ENCODE data around the gene GPR157. TPM values are rescaled to one million over a fixed set of nuclear protein-coding genes. Genes with fewer than 3 reads are reported as not detected.

GPR157 gene
- polyA plus RNA-seq, 1 donor = 0.68 TPM

GRCh38 chr1:9087411-9088125, 41.3 kb downstream of the GPR157 start:
- DNase-seq (ENCODE audit: low read depth) = no peak

DNA sequence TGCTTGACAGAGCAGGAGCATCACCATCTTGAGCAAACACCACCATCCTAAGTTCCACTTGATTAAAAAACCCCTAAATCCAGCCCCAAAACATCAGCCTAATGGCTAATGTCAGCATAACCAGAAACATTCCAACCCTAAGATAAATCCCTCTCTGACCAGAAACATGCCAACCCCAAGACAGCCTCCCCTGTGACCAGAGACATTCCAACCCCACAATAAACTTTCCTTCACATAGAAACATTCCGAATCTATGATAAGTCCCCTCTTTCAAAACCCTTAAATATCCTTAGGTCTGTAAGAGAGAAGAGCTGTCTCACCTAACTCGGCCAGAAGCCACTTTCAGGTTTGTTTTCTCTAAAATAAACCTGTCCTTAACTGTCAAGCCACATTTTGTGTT, 42.1 kb downstream of the GPR157 start:
- DNase-seq (ENCODE audit: low read depth) = no peak

- DNase-seq (ENCODE audit: low read depth) = no peak
These were observed 42.9 kb downstream of the GPR157 start for GRCh38 chr1:9086045-9086444.

- no peak for DNase-seq (ENCODE audit: low read depth)
These were observed 43.5 kb downstream of the GPR157 start for GRCh38 chr1:9085306-9085940.

DNA sequence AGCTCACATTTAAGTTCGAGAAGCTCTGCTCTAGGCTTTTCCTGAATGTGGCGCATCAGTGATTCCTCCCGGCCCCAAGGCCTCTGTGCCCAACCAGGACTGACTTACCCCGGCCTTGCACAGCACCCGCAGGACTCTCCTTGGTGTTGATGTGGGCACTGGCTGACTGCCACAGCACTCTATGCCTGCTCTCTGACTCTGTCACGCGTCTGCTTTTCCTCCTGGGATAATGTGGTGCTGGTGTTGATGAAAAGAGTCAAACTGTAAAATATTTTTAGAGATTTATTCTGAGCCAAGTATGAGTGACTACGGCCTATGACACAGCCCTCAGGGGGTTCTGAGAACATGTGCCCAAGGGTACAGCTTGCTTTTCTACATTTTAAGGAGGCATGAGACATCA, 44.0 kb downstream of the GPR157 start:
- DNase-seq (ENCODE audit: low read depth) = no peak

DNA sequence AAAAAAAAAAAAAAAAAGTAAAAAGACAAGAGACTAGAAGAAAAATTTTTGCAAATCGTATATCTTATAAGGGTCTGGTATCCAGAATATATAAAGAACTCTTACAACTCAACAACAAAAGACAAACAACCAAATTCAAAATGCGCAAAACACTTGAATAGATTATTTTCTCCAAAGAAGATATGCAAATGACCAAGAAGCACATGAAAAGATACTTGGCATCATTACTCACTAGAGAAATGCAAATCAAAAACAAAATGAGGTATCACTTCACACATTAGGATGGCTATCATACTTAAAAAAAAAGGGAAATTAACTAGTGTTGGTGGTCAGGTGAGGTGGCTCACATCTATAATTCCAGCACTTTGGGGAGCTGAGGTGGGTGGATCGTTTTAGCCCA, 47.4 kb downstream of the GPR157 start:
- no peak for DNase-seq (ENCODE audit: low read depth)

DNA sequence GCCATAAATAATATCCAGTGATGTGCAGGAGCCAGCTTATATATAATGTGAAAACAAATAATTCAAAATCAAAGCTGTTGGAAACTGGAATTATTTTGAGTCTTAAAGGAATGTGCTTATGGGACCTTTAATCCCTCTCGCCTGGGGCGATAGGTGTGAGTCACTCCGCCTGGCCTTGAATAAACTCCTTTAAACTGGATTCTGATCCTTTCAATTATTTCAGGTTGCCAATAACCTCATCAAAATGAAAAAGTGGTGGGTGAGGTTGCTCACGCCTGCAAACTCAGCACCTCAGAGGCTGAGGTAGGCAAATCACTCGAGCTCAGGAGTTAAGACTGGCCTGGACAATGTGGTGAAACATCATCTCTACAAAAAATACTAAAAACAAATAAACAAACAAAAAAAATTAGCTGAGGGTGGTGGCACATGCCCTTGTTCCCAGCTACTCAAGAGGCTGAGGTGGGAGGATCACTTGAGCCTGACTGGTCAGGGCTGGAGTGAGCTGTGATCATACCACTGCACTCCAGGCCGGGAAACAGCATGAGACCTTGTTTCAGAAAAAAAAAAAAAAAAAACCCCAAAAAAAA, 48.1 kb downstream of the GPR157 start:
- DNase-seq (ENCODE audit: low read depth) = no peak

DNA sequence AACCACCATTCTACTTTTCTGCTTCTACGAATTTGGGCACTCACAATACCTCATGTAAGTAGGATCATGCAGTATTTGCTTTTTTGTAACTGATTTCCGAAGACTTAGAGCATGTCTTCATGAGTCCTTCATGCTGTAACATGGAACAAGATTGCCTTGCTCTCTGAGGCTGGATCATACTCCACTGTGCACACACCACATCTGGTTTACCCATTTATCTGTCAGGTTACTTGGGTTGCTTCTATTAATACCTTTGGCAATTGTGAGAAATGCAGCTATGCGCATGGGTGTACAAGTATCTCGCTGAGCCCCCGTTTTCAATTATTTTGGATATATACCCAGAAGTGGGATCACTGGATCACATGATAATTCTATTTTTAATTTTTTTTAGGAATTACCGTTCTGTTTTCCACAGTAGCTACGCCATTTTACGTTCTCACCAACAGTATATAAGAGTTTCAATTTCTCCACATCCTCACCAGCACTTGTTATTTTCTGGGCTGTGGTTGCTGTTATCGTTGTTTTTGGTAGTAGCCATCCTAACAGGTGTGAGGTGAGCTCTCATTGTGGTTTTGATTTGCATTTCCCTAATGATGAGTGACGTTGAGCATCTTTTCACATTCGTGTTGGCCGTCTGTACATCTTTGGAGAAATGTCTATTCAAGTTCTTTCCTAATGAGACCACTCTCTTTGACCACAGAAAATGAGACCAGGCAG, 48.8 kb downstream of the GPR157 start:
- DNase-seq (ENCODE audit: low read depth) = no peak

GRCh38 chr1:9078752-9079500, 50.0 kb downstream of the GPR157 start:
- DNase-seq (ENCODE audit: low read depth) = no peak

- DNase-seq (ENCODE audit: low read depth) = no peak
These were observed 50.7 kb downstream of the GPR157 start for GRCh38 chr1:9078015-9078751.

GRCh38 chr1:9075022-9075421, 53.9 kb downstream of the GPR157 start:
- DNase-seq (ENCODE audit: low read depth) = no peak

GRCh38 chr1:9073143-9073542, 55.8 kb downstream of the GPR157 start:
- no peak for DNase-seq (ENCODE audit: low read depth)

- no peak for DNase-seq (ENCODE audit: low read depth)
These were observed 57.2 kb downstream of the GPR157 start for GRCh38 chr1:9071554-9072235.

DNA sequence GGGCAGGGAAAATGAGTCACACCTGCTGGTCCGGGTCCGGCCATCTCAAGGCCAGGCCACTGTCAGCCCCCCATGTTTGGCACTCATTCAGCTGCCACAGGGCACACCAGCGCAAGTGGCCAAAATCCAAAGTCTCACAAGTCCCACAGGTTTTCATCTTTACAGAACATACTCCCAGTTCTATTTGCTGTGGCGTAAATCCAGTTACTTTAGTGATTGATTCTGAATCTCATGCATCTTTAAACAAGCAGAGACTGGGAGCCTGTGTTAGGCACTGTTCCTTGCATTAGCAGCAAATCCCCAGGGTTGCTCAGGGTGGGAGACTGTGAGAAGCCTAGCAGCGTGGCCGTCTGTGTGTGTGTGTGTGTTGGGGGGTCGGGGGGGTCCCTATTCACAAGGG, 58.4 kb downstream of the GPR157 start:
- DNase-seq (ENCODE audit: low read depth) = no peak

GRCh38 chr1:9069326-9070100, 59.4 kb downstream of the GPR157 start, which contains the start of gene SLC2A5:
Gene SLC2A5 (minus strand): TSS chr1:9069635. CDS start chr1:9069536, 99 bp downstream.
- DNase-seq (ENCODE audit: low read depth) = no peak

GRCh38 chr1:9068981-9069325, 59.9 kb downstream of the GPR157 start:
- no peak for DNase-seq (ENCODE audit: low read depth)

DNA sequence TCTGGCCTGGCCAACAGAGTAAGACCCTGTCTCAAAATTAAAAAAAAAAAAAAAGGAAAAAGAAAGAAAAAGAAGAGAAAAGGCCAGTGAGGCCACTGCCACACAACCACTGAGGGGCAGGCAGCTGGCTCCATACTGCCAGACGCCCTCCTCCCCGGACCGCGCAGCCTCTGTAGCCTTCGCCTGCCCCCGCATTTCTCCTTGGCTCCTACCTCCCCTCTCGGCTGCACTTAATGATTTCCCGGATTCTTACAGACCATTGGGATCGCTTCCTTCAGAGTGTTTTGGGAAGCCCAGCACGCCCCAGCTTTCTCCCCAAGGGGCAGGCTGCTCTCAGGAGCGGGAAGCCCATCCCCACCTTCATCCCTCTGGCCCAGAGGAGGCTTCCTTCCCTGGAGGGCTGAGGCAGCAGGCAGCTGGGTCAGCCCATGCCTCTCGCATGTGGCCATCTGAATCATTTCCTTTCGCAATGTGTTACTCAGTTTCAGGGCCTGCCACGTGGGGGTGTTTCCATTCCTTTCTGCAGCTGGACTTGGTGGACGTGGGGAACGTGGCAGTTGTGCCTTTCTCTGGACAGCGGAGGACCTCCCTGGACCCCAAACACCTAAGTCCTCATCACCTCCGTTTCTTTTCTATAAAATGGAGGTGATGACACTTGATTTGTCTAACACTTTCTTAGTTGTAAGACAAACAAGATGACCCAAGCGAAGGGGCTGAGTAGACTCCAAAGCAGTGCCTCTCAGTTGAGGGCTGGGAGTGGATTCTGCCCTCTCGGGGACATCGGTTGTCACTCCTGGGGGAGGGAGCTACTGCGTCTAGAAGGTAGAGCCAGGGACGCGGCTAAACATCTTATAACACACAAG, 61.7 kb downstream of the GPR157 start:
- DNase-seq (ENCODE audit: low read depth) = no peak

- no peak for DNase-seq (ENCODE audit: low read depth)
These were observed 63.6 kb downstream of the GPR157 start for GRCh38 chr1:9065213-9065751.

Measured in forelimb muscle (tissue), 1 donor.